ENCODE results near the gene STX1B.

STX1B gene

GRCh38 chr16:30995927-30996323, 14.5 kb downstream of the STX1B start:
- no peak for FAIRE-seq

GRCh38 chr16:30992931-30993816, 17.3 kb downstream of the STX1B start:
- no peak for FAIRE-seq

GRCh38 chr16:30992276-30992780, 18.1 kb downstream of the STX1B start:
- FAIRE-seq: no peak

- no peak for FAIRE-seq
These were observed 19.4 kb downstream of the STX1B start for GRCh38 chr16:30991052-30991451.

GRCh38 chr16:30990105-30990504, 20.3 kb downstream of the STX1B start:
- FAIRE-seq: no peak

- FAIRE-seq: no peak
These were observed 20.9 kb downstream of the STX1B start for GRCh38 chr16:30989469-30990047.

- FAIRE-seq: no peak
These were observed 22.8 kb downstream of the STX1B start for GRCh38 chr16:30987581-30988190.

GRCh38 chr16:30986129-30986991, 24.1 kb downstream of the STX1B start:
- no peak for FAIRE-seq

- FAIRE-seq: no peak
These were observed 24.9 kb downstream of the STX1B start for GRCh38 chr16:30985401-30986128.

GRCh38 chr16:30984669-30985400, 25.6 kb downstream of the STX1B start, which contains the start of gene HSD3B7:
Gene HSD3B7, plus strand, starts transcription at chr16:30985207. Its CDS starts 452 bp downstream, at chr16:30985659.
- no peak for FAIRE-seq

- no peak for FAIRE-seq
These were observed 26.4 kb downstream of the STX1B start for GRCh38 chr16:30983898-30984610.

GRCh38 chr16:30983289-30983889, 27.0 kb downstream of the STX1B start:
- no peak for FAIRE-seq

- FAIRE-seq: no peak
These were observed 27.7 kb downstream of the STX1B start for GRCh38 chr16:30982548-30983288.

GRCh38 chr16:30980959-30981358, 29.5 kb downstream of the STX1B start:
- no peak for FAIRE-seq

- FAIRE-seq: no peak
These were observed 30.0 kb downstream of the STX1B start for GRCh38 chr16:30980434-30980833.

- no peak for FAIRE-seq
These were observed 30.4 kb downstream of the STX1B start for GRCh38 chr16:30980023-30980371.

GRCh38 chr16:30979170-30980022, 31.0 kb downstream of the STX1B start:
- no peak for FAIRE-seq

GRCh38 chr16:30977502-30977901, 32.9 kb downstream of the STX1B start:
- FAIRE-seq: no peak

All from islet of Langerhans (tissue), 1 donor.